Heart left ventricle (tissue), 13 donors: ENCODE measurements around the gene CNOT6L.

Source experiments
- CTCF ChIP-seq, 12 donors: fragments of 200-600 bp; sonication (generic) in 4 of 12; IDR thresholded peaks; one replicate each; pipeline versions ENCODE4 v1.5.0 to v1.8.0; 2018 to 2022; ENCODE audit warnings: antibody characterized with exemption in 12 of 12, mild to moderate bottlenecking in 5 of 12
- POLR2A ChIP-seq, 2 donors: fragments of 450-650 bp; IDR thresholded peaks; one replicate each; pipeline ENCODE4 v1.6.1; 2017; ENCODE audit warnings: antibody characterized with exemption in 2 of 2, mild to moderate bottlenecking in 2 of 2, moderate library complexity in 2 of 2
- donor health status: ischemic (EF 13 %, LVEDD 7.1; RV severe dilation, severe dysfunction).
- donor health status: DM: no; HTN: yes; CAD: no.
- donor health status: DM: no; HTN: no; CAD: no.
- donor health status: ischemic (EF 25% LVEDD 6.9; RV normal size, moderate dysfunction).
- donor health status: ischemic (EF 25% LVEDD 5.7; RV mildly dilated, moderate dysfunction).
- donor health status: ischemic (EF 35%, LVEDD 5.7; RV mildly dilated, moderate dysfunction).
- donor health status: nonischemic (EF 11% LVEDD 7.7; RV severe dilation, severe dysfunction).
- donor health status: DM: yes; HTN: yes; CAD: no.
- donor health status: PGD.
- donor health status: ischemic (EF 29% LVEDD 5.4; RV normal size, mild dysfunction).
- donor health status: nonischemic (EF 23%, LVEDD 6.1; RV moderate dilation, normal function).

- TF ChIP-seq CTCF (IDR thresholded peaks at IDR 0.05) (no peak), POLR2A (IDR thresholded peaks at IDR 0.05) (no peak)
These were observed 105.3 kb downstream of the CNOT6L start for GRCh38 chr4:77713884-77714283.
